Suprapubic skin (tissue), 4 donors: Measurements from ENCODE around the gene PITX2. TPM values are rescaled to one million over a fixed set of nuclear protein-coding genes. Genes with fewer than 3 reads are reported as not detected.

Experiments
- DNase-seq, 2 donors: peaks; one replicate each; pipeline ENCODE4 v3.0.0-alpha.2; 2019; ENCODE audit warnings: low spot score in 2 of 2
- H3K27ac ChIP-seq: fragments of 200-600 bp; sonication (generic); one replicate; pipeline ENCODE4 v1.5.1; 2019
- H3K27me3 ChIP-seq: fragments of 200-600 bp; sonication (generic); one replicate; pipeline ENCODE4 v1.5.1; 2019
- H3K36me3 ChIP-seq: fragments of 200-600 bp; sonication (generic); one replicate; pipeline ENCODE4 v1.5.1; 2019
- H3K4me1 ChIP-seq: fragments of 200-600 bp; sonication (generic); one replicate; pipeline ENCODE4 v1.5.1; 2019
- H3K4me3 ChIP-seq: fragments of 200-600 bp; sonication (generic); one replicate; pipeline ENCODE4 v1.5.1; 2019; ENCODE audit warnings: mild to moderate bottlenecking
- H3K9me3 ChIP-seq: fragments of 200-600 bp; sonication (generic); one replicate; pipeline ENCODE4 v1.5.1; 2019
- CTCF ChIP-seq, 2 donors: fragments of 200-600 bp in 1 of 2; fragments of 450-650 bp in 1 of 2; sonication (generic) in 1 of 2; IDR thresholded peaks; one replicate each; pipeline ENCODE4 v1.5.1; 2016 to 2019; ENCODE audit warnings: antibody characterized with exemption in 2 of 2, mild to moderate bottlenecking in 1 of 2, moderate library complexity in 1 of 2
- EP300 ChIP-seq: sonication (generic); formaldehyde crosslinking; IDR thresholded peaks from one replicate; pipeline ENCODE4 v1.6.1; 2017; ENCODE audit warnings: antibody characterized with exemption
- POLR2A ChIP-seq, 2 donors: fragments of 450-650 bp; IDR thresholded peaks; one replicate each; pipeline ENCODE4 v1.6.1; 2017; ENCODE audit warnings: antibody characterized with exemption in 2 of 2, mild to moderate bottlenecking in 2 of 2, moderate library complexity in 2 of 2
- POLR2AphosphoS5 ChIP-seq, 3 donors: sonication (generic); formaldehyde crosslinking; IDR thresholded peaks; one replicate each; pipeline ENCODE4 v1.6.1; 2017; ENCODE audit warnings: antibody characterized with exemption in 3 of 3
- WGBS: methylation state at CpG from one replicate; pipeline ENCODE4 v1.1.5; 2018; 5-methylcytosine and 5-hydroxymethylcytosine counted together
- total RNA-seq, 4 donors: library from RNA; depleted of rRNA; stranded (reverse); fragments of >200 nt; gene quantifications; one replicate each; pipeline ENCODE4 v1.1.0, GENCODE V29; 2016

PITX2 gene
- total RNA-seq, 4 donors from 2014 or later: 0.48 to 8.3 (median 4.1) TPM

- no peak for DNase-seq
- Histone ChIP-seq H3K27ac (no peak overlapping the region), H3K4me1 (no peaks in the 10 kb centered on the region), H3K9me3 (no peaks in the 10 kb centered on the region), H3K4me3 (no peak overlapping the region), H3K36me3 (no peaks in the 10 kb centered on the region), H3K27me3 (no peaks in the 10 kb centered on the region)
- TF ChIP-seq POLR2A (IDR thresholded peaks at IDR 0.05) (no peak), CTCF (IDR thresholded peaks at IDR 0.05) (no peak), EP300 (no peak), POLR2AphosphoS5 (IDR thresholded peaks at IDR 0.05) (no peak)
Measured at GRCh38 chr4:110597582-110597981, 25.3 kb downstream of the PITX2 start.

DNA sequence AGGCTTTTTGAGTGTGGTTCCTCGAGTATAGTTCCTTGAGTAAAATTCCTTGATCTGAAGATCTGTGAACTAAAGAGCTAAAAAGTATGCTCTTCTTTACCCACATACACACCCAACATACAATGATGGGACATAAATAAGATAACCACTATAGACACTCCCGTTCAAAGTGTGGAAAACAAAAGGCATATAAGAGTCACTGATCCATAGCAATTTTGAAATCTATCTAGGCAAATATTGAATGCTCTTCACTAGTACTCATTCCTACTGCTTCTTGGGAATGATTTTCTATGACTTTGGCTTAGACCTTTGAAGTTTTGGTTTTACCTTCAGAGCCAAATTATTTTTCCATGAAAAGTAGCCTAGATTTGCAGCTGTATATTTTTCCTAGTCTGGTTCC is 26.4 kb downstream of the PITX2 start:
- TF ChIP-seq POLR2AphosphoS5 (IDR thresholded peaks at IDR 0.05): no peak
- no peak for TF ChIP-seq CTCF (IDR thresholded peaks at IDR 0.05)
- no peak for TF ChIP-seq EP300
- no peak for TF ChIP-seq POLR2A (IDR thresholded peaks at IDR 0.05)
- no peak for DNase-seq
- Histone ChIP-seq H3K9me3 (no peaks in the 10 kb centered on the region), H3K27me3 (no peaks in the 10 kb centered on the region), H3K4me3 (no peak overlapping the region), H3K36me3 (no peaks in the 10 kb centered on the region), H3K27ac (no peak overlapping the region), H3K4me1 (no peaks in the 10 kb centered on the region)
- WGBS: 87% methylated on average over 2 of the region's 2 CpGs

DNA sequence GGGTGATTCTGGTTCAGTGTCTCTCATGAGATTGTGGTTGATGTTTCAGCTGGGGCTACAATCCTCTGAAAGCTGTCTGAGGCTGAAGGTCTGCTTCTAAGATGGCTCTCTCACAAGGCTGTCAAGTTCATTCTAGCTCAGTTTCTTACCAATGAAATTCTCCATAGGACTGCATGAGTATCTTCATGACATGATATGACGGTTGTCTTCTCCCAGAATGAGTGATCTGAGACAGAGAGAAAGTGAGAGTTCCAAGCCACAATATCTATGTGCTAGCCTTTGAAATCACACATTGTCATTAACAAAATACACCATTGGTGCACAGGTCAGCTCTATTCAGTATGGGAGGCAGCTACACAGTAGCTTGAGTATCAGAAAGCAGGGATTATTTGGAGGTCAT is 27.3 kb downstream of the PITX2 start:
- Histone ChIP-seq H3K4me1 (no peaks in the 10 kb centered on the region), H3K36me3 (no peaks in the 10 kb centered on the region), H3K27ac (no peak overlapping the region), H3K27me3 (no peaks in the 10 kb centered on the region), H3K9me3 (no peaks in the 10 kb centered on the region), H3K4me3 (no peak overlapping the region)
- 84% methylated on average over 1 of the region's 1 CpG for WGBS
- DNase-seq: no peak
- TF ChIP-seq CTCF (IDR thresholded peaks at IDR 0.05): no peak
- TF ChIP-seq POLR2A (IDR thresholded peaks at IDR 0.05): no peak
- no peak for TF ChIP-seq EP300
- no peak for TF ChIP-seq POLR2AphosphoS5 (IDR thresholded peaks at IDR 0.05)

DNA sequence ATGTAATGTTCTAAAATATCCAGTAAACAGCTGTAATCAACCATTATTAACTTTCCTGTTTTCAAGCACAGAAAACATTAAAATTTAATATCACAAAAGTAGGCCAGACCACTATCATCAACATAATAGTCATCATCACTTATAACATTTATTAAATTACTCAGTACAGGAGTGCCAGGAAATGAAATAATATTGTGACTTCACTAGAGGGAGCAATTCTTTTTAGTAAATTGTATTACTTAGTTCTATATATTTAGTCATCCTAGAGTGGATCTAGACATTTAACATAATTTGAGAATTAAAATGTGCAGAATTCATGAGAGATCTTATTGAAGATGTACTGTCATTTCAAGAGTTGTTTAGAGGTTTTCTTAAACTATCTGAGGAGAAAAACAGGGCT is 33.6 kb downstream of the PITX2 start:
- H3K27me3 ChIP-seq: no peaks in the 10 kb centered on the region
- no peak overlapping the region for H3K4me3 ChIP-seq
- no peaks in the 10 kb centered on the region for H3K9me3 ChIP-seq
- H3K27ac ChIP-seq: no peak overlapping the region
- DNase-seq: no peak
- peaks cover 3% of the 10 kb centered on the region for H3K4me1 ChIP-seq
- TF ChIP-seq EP300: no peak
- TF ChIP-seq POLR2A (IDR thresholded peaks at IDR 0.05): no peak
- TF ChIP-seq CTCF (IDR thresholded peaks at IDR 0.05): no peak
- H3K36me3 ChIP-seq: no peaks in the 10 kb centered on the region

DNA sequence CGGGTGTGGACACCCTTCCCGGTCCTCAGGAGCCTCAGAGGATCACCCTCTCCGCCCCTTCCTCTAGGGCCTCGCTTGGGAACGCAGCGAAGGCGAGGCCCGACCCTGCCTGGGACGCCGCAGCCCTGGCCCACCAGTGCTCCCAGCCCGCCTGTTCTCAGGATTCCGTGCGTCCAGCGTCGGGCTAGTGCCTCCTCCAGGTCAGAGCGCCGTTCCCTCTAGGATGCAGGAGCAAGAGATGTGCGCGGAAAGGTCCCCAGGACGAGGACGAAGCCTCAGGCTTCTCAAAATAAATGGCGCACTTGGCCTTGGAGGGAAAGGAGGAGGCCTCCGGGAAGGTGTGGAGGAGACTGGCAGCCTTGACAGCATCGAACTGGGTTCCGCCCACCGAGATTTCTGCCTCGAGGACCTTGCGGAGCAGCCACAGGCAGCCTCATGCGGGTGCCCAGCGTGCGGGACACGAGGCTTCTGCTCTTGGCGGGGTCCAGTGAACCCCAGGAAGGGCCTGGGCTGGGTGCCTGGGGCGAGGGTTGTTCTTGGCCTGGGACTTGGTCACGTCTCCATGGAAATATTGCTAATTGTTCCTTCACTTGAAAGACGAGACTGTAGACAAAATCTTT is 35.1 kb downstream of the PITX2 start:
- DNase-seq: no peak
- H3K9me3 ChIP-seq: no peaks in the 10 kb centered on the region
- no peaks in the 10 kb centered on the region for H3K27me3 ChIP-seq
- WGBS: 94% methylated on average over 36 of the region's 36 CpGs
- TF ChIP-seq POLR2AphosphoS5 (IDR thresholded peaks at IDR 0.05) (no peak), CTCF (IDR thresholded peaks at IDR 0.05) (no peak)
- H3K4me3 ChIP-seq: no peak overlapping the region
- H3K4me1 ChIP-seq: peaks cover 3% of the 10 kb centered on the region
- H3K27ac ChIP-seq: no peak overlapping the region
- H3K36me3 ChIP-seq: no peaks in the 10 kb centered on the region
